ENCODE results near the gene SLC7A9. TPM values are rescaled to one million over a fixed set of nuclear protein-coding genes. Genes with fewer than 3 reads are reported as not detected.

SLC7A9 gene
- total RNA-seq, 1 experiment from 2014 or later, result 0.11 TPM

DNA sequence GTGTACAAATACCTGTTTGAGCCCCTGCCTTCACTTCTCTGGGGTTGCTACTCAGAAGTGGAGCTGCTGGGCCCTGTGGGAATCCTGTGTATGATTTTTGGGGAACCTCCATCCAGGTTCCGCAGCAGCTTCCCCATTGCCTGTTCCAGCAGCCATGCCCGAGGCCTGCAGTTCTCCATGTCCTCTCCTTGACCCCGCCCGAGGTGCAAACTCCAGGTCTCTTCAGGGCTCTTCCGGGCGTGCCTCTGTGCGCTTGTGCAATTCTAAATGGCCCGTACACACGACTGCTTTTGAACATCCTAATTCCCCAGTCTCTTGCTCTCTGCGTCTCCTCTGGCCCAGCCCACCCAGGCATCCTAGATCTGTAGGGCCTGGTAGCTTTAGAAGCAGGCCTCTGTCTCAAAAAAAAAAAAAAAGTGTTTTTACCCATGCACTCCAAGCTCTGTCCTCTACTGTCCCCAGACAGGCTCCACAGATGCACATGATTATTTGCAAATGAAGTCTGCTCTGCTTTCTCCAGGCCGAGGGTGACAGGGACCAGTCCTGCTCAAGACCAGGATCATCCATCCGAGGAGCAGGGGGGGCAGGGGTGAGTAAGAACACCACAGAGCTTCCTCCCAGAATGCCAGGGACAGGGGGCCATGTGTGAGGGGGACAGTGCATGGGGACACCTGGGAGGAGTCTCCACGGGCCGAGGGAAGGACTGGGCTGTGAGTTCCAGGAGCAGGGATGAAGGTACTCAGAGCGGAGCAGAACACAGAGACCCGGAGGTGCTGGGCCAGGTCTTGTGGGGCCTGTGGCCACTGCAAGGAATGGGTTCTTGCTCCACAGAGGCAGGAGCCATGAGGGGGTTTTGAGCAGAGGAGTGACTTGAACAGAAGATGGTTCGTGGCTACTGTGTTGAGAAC lies 51.7 kb downstream of the SLC7A9 start:
- no peak for DNase-seq (ENCODE audit: low spot score)
- CTCF ChIA-PET, result interaction anchor here (0.5 to 1.3 kb wide), 3 partner anchors 30 to 140 kb away, joined by 3 read pairs; no protein-coding TSS in a partner anchor
- no peak for TF ChIP-seq ZNF138 (CRISPR knock-in tag; conservative IDR thresholded peaks at IDR 0.05)
- TF ChIP-seq ATF1 (CRISPR knock-in tag; IDR thresholded peaks at IDR 0.05), result no peak
- TF ChIP-seq, protein P1, sequence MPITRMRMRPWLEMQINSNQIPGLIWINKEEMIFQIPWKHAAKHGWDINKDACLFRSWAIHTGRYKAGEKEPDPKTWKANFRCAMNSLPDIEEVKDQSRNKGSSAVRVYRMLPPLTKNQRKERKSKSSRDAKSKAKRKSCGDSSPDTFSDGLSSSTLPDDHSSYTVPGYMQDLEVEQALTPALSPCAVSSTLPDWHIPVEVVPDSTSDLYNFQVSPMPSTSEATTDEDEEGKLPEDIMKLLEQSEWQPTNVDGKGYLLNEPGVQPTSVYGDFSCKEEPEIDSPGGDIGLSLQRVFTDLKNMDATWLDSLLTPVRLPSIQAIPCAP (CRISPR knock-in tag; IDR thresholded peaks at IDR 0.05), result no peak
- no peak for TF ChIP-seq MXD4 (CRISPR knock-in tag; IDR thresholded peaks at IDR 0.05; ENCODE audit: borderline replicate concordance)
- TF ChIP-seq ELF4 (CRISPR knock-in tag; IDR thresholded peaks at IDR 0.05; ENCODE audit: low read depth), result no peak
- TF ChIP-seq, protein P2, sequence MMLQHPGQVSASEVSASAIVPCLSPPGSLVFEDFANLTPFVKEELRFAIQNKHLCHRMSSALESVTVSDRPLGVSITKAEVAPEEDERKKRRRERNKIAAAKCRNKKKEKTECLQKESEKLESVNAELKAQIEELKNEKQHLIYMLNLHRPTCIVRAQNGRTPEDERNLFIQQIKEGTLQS (CRISPR knock-in tag; conservative IDR thresholded peaks at IDR 0.05), result no peak
- no peak for TF ChIP-seq ZNF416 (CRISPR knock-in tag; IDR thresholded peaks at IDR 0.05)
- TF ChIP-seq RELA (CRISPR knock-in tag; IDR thresholded peaks at IDR 0.05; ENCODE audit: borderline replicate concordance), result no peak
- no peak for TF ChIP-seq CBFB (CRISPR knock-in tag; IDR thresholded peaks at IDR 0.05; ENCODE audit: low read depth)
- TF ChIP-seq, protein P3, sequence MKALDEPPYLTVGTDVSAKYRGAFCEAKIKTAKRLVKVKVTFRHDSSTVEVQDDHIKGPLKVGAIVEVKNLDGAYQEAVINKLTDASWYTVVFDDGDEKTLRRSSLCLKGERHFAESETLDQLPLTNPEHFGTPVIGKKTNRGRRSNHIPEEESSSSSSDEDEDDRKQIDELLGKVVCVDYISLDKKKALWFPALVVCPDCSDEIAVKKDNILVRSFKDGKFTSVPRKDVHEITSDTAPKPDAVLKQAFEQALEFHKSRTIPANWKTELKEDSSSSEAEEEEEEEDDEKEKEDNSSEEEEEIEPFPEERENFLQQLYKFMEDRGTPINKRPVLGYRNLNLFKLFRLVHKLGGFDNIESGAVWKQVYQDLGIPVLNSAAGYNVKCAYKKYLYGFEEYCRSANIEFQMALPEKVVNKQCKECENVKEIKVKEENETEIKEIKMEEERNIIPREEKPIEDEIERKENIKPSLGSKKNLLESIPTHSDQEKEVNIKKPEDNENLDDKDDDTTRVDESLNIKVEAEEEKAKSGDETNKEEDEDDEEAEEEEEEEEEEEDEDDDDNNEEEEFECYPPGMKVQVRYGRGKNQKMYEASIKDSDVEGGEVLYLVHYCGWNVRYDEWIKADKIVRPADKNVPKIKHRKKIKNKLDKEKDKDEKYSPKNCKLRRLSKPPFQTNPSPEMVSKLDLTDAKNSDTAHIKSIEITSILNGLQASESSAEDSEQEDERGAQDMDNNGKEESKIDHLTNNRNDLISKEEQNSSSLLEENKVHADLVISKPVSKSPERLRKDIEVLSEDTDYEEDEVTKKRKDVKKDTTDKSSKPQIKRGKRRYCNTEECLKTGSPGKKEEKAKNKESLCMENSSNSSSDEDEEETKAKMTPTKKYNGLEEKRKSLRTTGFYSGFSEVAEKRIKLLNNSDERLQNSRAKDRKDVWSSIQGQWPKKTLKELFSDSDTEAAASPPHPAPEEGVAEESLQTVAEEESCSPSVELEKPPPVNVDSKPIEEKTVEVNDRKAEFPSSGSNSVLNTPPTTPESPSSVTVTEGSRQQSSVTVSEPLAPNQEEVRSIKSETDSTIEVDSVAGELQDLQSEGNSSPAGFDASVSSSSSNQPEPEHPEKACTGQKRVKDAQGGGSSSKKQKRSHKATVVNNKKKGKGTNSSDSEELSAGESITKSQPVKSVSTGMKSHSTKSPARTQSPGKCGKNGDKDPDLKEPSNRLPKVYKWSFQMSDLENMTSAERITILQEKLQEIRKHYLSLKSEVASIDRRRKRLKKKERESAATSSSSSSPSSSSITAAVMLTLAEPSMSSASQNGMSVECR (CRISPR knock-in tag; IDR thresholded peaks at IDR 0.05; ENCODE audit: borderline replicate concordance), result no peak
- TF ChIP-seq CREB1 (CRISPR knock-in tag; IDR thresholded peaks at IDR 0.05), result no peak
- TF ChIP-seq, protein P4, sequence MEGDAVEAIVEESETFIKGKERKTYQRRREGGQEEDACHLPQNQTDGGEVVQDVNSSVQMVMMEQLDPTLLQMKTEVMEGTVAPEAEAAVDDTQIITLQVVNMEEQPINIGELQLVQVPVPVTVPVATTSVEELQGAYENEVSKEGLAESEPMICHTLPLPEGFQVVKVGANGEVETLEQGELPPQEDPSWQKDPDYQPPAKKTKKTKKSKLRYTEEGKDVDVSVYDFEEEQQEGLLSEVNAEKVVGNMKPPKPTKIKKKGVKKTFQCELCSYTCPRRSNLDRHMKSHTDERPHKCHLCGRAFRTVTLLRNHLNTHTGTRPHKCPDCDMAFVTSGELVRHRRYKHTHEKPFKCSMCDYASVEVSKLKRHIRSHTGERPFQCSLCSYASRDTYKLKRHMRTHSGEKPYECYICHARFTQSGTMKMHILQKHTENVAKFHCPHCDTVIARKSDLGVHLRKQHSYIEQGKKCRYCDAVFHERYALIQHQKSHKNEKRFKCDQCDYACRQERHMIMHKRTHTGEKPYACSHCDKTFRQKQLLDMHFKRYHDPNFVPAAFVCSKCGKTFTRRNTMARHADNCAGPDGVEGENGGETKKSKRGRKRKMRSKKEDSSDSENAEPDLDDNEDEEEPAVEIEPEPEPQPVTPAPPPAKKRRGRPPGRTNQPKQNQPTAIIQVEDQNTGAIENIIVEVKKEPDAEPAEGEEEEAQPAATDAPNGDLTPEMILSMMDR (IDR thresholded peaks at IDR 0.05), result no peak
- no peak for TF ChIP-seq ZNF263 (CRISPR knock-in tag; IDR thresholded peaks at IDR 0.05; ENCODE audit: low read depth)
- TF ChIP-seq, protein P5, sequence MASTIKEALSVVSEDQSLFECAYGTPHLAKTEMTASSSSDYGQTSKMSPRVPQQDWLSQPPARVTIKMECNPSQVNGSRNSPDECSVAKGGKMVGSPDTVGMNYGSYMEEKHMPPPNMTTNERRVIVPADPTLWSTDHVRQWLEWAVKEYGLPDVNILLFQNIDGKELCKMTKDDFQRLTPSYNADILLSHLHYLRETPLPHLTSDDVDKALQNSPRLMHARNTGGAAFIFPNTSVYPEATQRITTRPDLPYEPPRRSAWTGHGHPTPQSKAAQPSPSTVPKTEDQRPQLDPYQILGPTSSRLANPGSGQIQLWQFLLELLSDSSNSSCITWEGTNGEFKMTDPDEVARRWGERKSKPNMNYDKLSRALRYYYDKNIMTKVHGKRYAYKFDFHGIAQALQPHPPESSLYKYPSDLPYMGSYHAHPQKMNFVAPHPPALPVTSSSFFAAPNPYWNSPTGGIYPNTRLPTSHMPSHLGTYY (CRISPR knock-in tag; IDR thresholded peaks at IDR 0.05), result no peak
- no peak for TF ChIP-seq KAT7 (CRISPR knock-in tag; IDR thresholded peaks at IDR 0.05; ENCODE audit: borderline replicate concordance)
- no peak for TF ChIP-seq SOX15 (CRISPR knock-in tag; IDR thresholded peaks at IDR 0.05)
- Mint-ChIP-seq H3K4me1 (peaks cover 45% of the 10 kb centered on the region), H3K4me3 (no peak overlapping the region), H3K36me3 (no peaks in the 10 kb centered on the region), H3K27ac (no peak overlapping the region), H3K9me3 (no peaks in the 10 kb centered on the region), H3K27me3 (ENCODE audit: low read depth) (no peaks in the 10 kb centered on the region; the same call in 1 of the 2 replicates)
- POLR2A ChIA-PET, result no interaction called here
- no peak for ATAC-seq

Measured in WTC11 (cell line).